GM23338 (cell line): ENCODE results near the gene ADGRG6. TPM values are rescaled to one million over a fixed set of nuclear protein-coding genes. Genes with fewer than 3 reads are reported as not detected.
A peak's percentile ranks its signal among the peaks of the same experiment; 100 is the strongest.

ENCODE experiments used
- ATAC-seq: fragments of 200-7000 bp; cut with Tn5 transposase; 3 replicates; pipeline ENCODE4 v1.9.1; 2020
- DNase-seq: peaks from one replicate; pipeline ENCODE4 v3.0.0-alpha.2; 2015; ENCODE audit warnings: low spot score
- H2AFZ ChIP-seq: fragments of 200-600 bp; sonication (generic); 2 replicates; pipeline ENCODE4 v1.8.0; 2016; ENCODE audit warnings: antibody characterized with exemption, mild to moderate bottlenecking, moderate library complexity
- H3F3A ChIP-seq: fragments of 200-600 bp; sonication (generic); replicated peaks from 2 replicates; pipeline ENCODE4 v1.8.0; 2017; ENCODE audit warnings: antibody characterized with exemption, mixed run types, low read depth
- H3K27ac ChIP-seq: fragments of 200-600 bp; sonication (generic); 2 replicates; pipeline ENCODE4 v1.6.1; 2016; ENCODE audit warnings: low read depth
- H3K27me3 ChIP-seq: fragments of 200-600 bp; sonication (generic); 2 replicates; pipeline ENCODE4 v1.8.0; 2016; ENCODE audit warnings: mild to moderate bottlenecking, mixed run types, moderate library complexity; ENCODE audit not compliant: insufficient read depth
- H3K36me3 ChIP-seq: fragments of 200-600 bp; sonication (generic); 2 replicates; pipeline ENCODE4 v1.8.0; 2016; ENCODE audit warnings: mild to moderate bottlenecking; ENCODE audit not compliant: insufficient read depth
- H3K4me1 ChIP-seq: fragments of 200-600 bp; sonication (generic); 2 replicates; pipeline ENCODE4 v1.8.0; 2016; ENCODE audit warnings: mild to moderate bottlenecking, moderate library complexity; ENCODE audit not compliant: insufficient read depth
- H3K4me2 ChIP-seq: fragments of 200-600 bp; sonication (generic); 2 replicates; pipeline ENCODE4 v1.7.1; 2017; ENCODE audit warnings: mixed run types
- H3K4me3 ChIP-seq: fragments of 200-600 bp; sonication (generic); 2 replicates; pipeline ENCODE4 v1.6.1; 2016; ENCODE audit warnings: mixed run types
- H3K79me2 ChIP-seq: fragments of 200-600 bp; sonication (generic); replicated peaks from 2 replicates; pipeline ENCODE4 v1.8.0; 2017; ENCODE audit warnings: mild to moderate bottlenecking; ENCODE audit not compliant: insufficient read depth
- H3K9me2 ChIP-seq: fragments of 200-600 bp; sonication (generic); 2 replicates; pipeline ENCODE4 v1.8.0; 2017; ENCODE audit not compliant: insufficient read depth
- H4K20me1 ChIP-seq: fragments of 200-600 bp; sonication (generic); replicated peaks from 2 replicates; pipeline ENCODE4 v1.8.0; 2017; ENCODE audit warnings: mild to moderate bottlenecking; ENCODE audit not compliant: insufficient read depth
- H3K27ac Mint-ChIP-seq: 2 replicates; pipeline ENCODE4 v1.8.0; 2020; ENCODE audit warnings: inconsistent platforms, mild to moderate bottlenecking, moderate library complexity, mixed read lengths
- H3K27me3 Mint-ChIP-seq: 3 replicates; pipeline ENCODE4 v1.8.0; 2022; ENCODE audit warnings: low read depth, mild to moderate bottlenecking, moderate library complexity, mixed read lengths, inconsistent platforms; ENCODE audit not compliant: insufficient read depth, poor library complexity
- H3K36me3 Mint-ChIP-seq: 3 replicates; pipeline ENCODE4 v1.8.0; 2021; ENCODE audit warnings: low read depth, mild to moderate bottlenecking, inconsistent platforms, moderate library complexity, mixed read lengths
- H3K4me1 Mint-ChIP-seq: 3 replicates; pipeline ENCODE4 v1.8.0; 2020; ENCODE audit warnings: mild to moderate bottlenecking, inconsistent platforms, mixed read lengths
- H3K4me3 Mint-ChIP-seq: 3 replicates; pipeline ENCODE4 v1.8.0; 2021; ENCODE audit warnings: moderate library complexity, mild to moderate bottlenecking, inconsistent platforms, mixed read lengths
- H3K9me3 Mint-ChIP-seq: 3 replicates; pipeline ENCODE4 v1.8.0; 2020; ENCODE audit warnings: moderate library complexity, mild to moderate bottlenecking, inconsistent platforms, mixed read lengths
- CTCF ChIP-seq, 2 experiments: fragments of 200-600 bp in 1 of 2; sonication (generic) in 1 of 2; conservative IDR thresholded peaks; 2 replicates each; pipeline versions ENCODE4 v1.5.1 to v1.6.1; 2016 to 2017; ENCODE audit warnings: antibody characterized with exemption in 2 of 2, low read depth in 2 of 2, mild to moderate bottlenecking in 2 of 2, moderate library complexity in 1 of 2
- ETS1 ChIP-seq: IDR thresholded peaks from 2 replicates; pipeline ENCODE4 v1.6.1; 2016; ENCODE audit warnings: antibody characterized with exemption
- EZH2phosphoT487 ChIP-seq: fragments of 200-600 bp; sonication (generic); IDR thresholded peaks from one replicate; pipeline ENCODE4 v1.8.1; 2018; ENCODE audit warnings: antibody characterized with exemption; ENCODE audit not compliant: unreplicated experiment
- JUNB ChIP-seq: IDR thresholded peaks from one replicate; pipeline ENCODE4 v1.6.1; 2016; ENCODE audit warnings: antibody characterized with exemption; ENCODE audit not compliant: unreplicated experiment
- POLR2AphosphoS5 ChIP-seq: IDR thresholded peaks from 2 replicates; pipeline ENCODE4 v1.6.1; 2016; ENCODE audit warnings: antibody characterized with exemption, low read depth
- STAT1 ChIP-seq: IDR thresholded peaks from one replicate; pipeline ENCODE4 v1.6.1; 2016; ENCODE audit warnings: antibody characterized with exemption; ENCODE audit not compliant: unreplicated experiment
- ZNF114 ChIP-seq: fragments of 250-450 bp; sonication (Bioruptor Pico); IDR thresholded peaks from 2 replicates; pipeline ENCODE4 v1.5.0; 2020; ENCODE audit warnings: mild to moderate bottlenecking, moderate library complexity
- ZNF331 ChIP-seq: fragments of 250-450 bp; sonication (Bioruptor Pico); IDR thresholded peaks from 2 replicates; pipeline ENCODE4 v1.5.0; 2020; ENCODE audit warnings: low read depth, mild to moderate bottlenecking, moderate library complexity
- ZNF462 ChIP-seq: fragments of 250-450 bp; sonication (Bioruptor Pico); IDR thresholded peaks from 2 replicates; pipeline ENCODE4 v1.5.0; 2020; ENCODE audit warnings: mild to moderate bottlenecking, moderate library complexity
- polyA plus RNA-seq: library from polyadenylated mRNA; unstranded; fragments of >200 nt; fragmentation: Nextera tagmentation; extraction: Ambion mirVana; gene quantifications from 2 replicates; pipeline ENCODE4 v1.2.1, GENCODE V29; 2016
- total RNA-seq: library from RNA; depleted of rRNA; stranded (reverse); fragments of >200 nt; shearing (Covaris generic); gene quantifications from 2 replicates; pipeline ENCODE4 v1.2.3, GENCODE V29; 2014

ADGRG6 gene
- total and polyA plus RNA-seq, 2 experiments from 2014 or later, result 1.3 to 7.7 TPM

GRCh38 chr6:142341855-142342330 is 40.1 kb downstream of the ADGRG6 start:
- no peak overlapping the region for H2AFZ ChIP-seq
- no peaks in the 10 kb centered on the region for H3K9me2 ChIP-seq
- DNase-seq (no peak), ATAC-seq (no peak)
- no peaks in the 10 kb centered on the region for H3K27me3 ChIP-seq
- Mint-ChIP-seq H3K27ac (peak overlapping the region; percentile 16), H3K27me3 (no peaks in the 10 kb centered on the region), H3K9me3 (no peaks in the 10 kb centered on the region; the same call in 2 of the 3 replicates), H3K4me3 (no peak overlapping the region), H3K4me1 (peaks cover 22% of the 10 kb centered on the region; the same call in 2 of the 3 replicates), H3K36me3 (no peaks in the 10 kb centered on the region)
- H4K20me1 ChIP-seq, result no peaks in the 10 kb centered on the region
- no peak overlapping the region for H3K4me3 ChIP-seq
- TF ChIP-seq EZH2phosphoT487 (no peak), JUNB (no peak), STAT1 (no peak), CTCF (conservative IDR thresholded peaks at IDR 0.05; ENCODE audit: low read depth in 2 of 2) (no peak), ETS1 (no peak), ZNF331 (no peak), ZNF462 (no peak), POLR2AphosphoS5 (no peak), ZNF114 (CRISPR knock-in tag) (no peak)
- no peak overlapping the region for H3K27ac ChIP-seq
- H3K36me3 ChIP-seq, result no peaks in the 10 kb centered on the region
- no peaks in the 10 kb centered on the region for H3F3A ChIP-seq
- H3K79me2 ChIP-seq, result no peaks in the 10 kb centered on the region
- H3K4me1 ChIP-seq, result peaks cover 19% of the 10 kb centered on the region
- no peak overlapping the region for H3K4me2 ChIP-seq
